Esophagus squamous epithelium (tissue), 5 donors: ENCODE measurements around the gene MICAL3. TPM values are rescaled to one million over a fixed set of nuclear protein-coding genes. Genes with fewer than 3 reads are reported as not detected.

Experiments used
- DNase-seq: peaks from one replicate; lab custom pipeline; 2025; lab: John Stamatoyannopoulos, UW
- H3K27ac ChIP-seq, 4 donors: fragments of 200-600 bp; sonication (generic); one replicate each; pipeline ENCODE4 v1.5.1; 2016 to 2019; ENCODE audit warnings: mild to moderate bottlenecking in 1 of 4
- H3K27me3 ChIP-seq, 4 donors: fragments of 200-600 bp; sonication (generic); 1 replicate in 3 of 4; 2 replicates in 1 of 4; pipeline versions ENCODE4 v1.5.1 to v1.6.0; 2017 to 2021; ENCODE audit warnings: antibody characterized with exemption in 1 of 4
- H3K36me3 ChIP-seq, 3 donors: fragments of 200-600 bp; sonication (generic); one replicate each; pipeline ENCODE4 v1.5.1; 2016 to 2019
- H3K4me1 ChIP-seq, 3 donors: fragments of 200-600 bp; sonication (generic); one replicate each; pipeline ENCODE4 v1.5.1; 2017 to 2019
- H3K4me3 ChIP-seq, 4 donors: fragments of 200-600 bp; sonication (generic); 1 replicate in 3 of 4; 2 replicates in 1 of 4; pipeline ENCODE4 v1.5.1; 2016 to 2019; ENCODE audit warnings: mild to moderate bottlenecking in 2 of 4, moderate library complexity in 1 of 4
- H3K9me3 ChIP-seq, 3 donors: fragments of 200-600 bp; sonication (generic); one replicate each; pipeline ENCODE4 v1.5.1; 2016 to 2019
- CTCF ChIP-seq, 6 experiments: fragments of 450-650 bp in 4 of 6; fragments of 200-600 bp in 2 of 6; sonication (generic) in 2 of 6; IDR thresholded peaks; one replicate each; pipeline ENCODE4 v1.5.1; 2016 to 2019; ENCODE audit warnings: antibody characterized with exemption in 6 of 6, mild to moderate bottlenecking in 4 of 6, moderate library complexity in 4 of 6
- POLR2A ChIP-seq, 4 donors: fragments of 450-650 bp; IDR thresholded peaks; one replicate each; pipeline ENCODE4 v1.6.1; 2017; ENCODE audit warnings: antibody characterized with exemption in 4 of 4, mild to moderate bottlenecking in 4 of 4, moderate library complexity in 3 of 4
- WGBS, 2 donors: methylation state at CpG; one replicate each; pipeline ENCODE4 v1.1.5; 2018; 5-methylcytosine and 5-hydroxymethylcytosine counted together
- intact Hi-C: fragments of 100-400 bp; cut with DNase I; formaldehyde crosslinking; loops from one replicate; pipeline ENCODE4 v1.15.0; 2022
- total RNA-seq, 4 donors: library from RNA; depleted of rRNA; stranded (reverse); fragments of >200 nt; gene quantifications; one replicate each; pipeline ENCODE4 v1.1.0, GENCODE V29; 2016
- donor health status: DM: yes; HTN: yes; CAD: no.

Gene MICAL3
- total RNA-seq, 4 donors from 2014 or later: 11.2 to 30.9 (median 15.9) TPM

GRCh38 chr22:17846326-17846992 lies 177.9 kb downstream of the MICAL3 start:
- DNase-seq: no peak
- H3K27ac ChIP-seq: peak overlapping the region; percentile 71 to 89 (median 82)
- peaks cover 20 to 50% (median 40%) of the 10 kb centered on the region in 3 donors for H3K4me1 ChIP-seq
- 41 to 52% methylated on average over 2 to 10 of the region's 13 CpGs for WGBS, 2 donors
- H3K9me3 ChIP-seq: no peaks in the 10 kb centered on the region
- intact Hi-C loops: no loop called here
- no peak overlapping the region for H3K4me3 ChIP-seq
- TF ChIP-seq CTCF (IDR thresholded peaks at IDR 0.05) (no peak), POLR2A (IDR thresholded peaks at IDR 0.05) (peak in 1 of 4 donors; percentile 8)
- H3K36me3 ChIP-seq: peaks cover 0 to 5% (median 3%) of the 10 kb centered on the region in 3 donors
- no peaks in the 10 kb centered on the region for H3K27me3 ChIP-seq

- TF ChIP-seq POLR2A (IDR thresholded peaks at IDR 0.05) (no peak), CTCF (IDR thresholded peaks at IDR 0.05) (no peak)
- intact Hi-C loops: no loop called here
- peaks cover 0 to 11% (median 3%) of the 10 kb centered on the region in 3 donors for H3K36me3 ChIP-seq
- peak overlapping the region; percentile 71 to 89 (median 82) for H3K27ac ChIP-seq
- WGBS, 2 donors: 13 to 31% methylated on average over 2 to 3 of the region's 3 CpGs
- H3K4me1 ChIP-seq: peaks cover 20 to 56% (median 40%) of the 10 kb centered on the region in 3 donors
- no peaks in the 10 kb centered on the region for H3K9me3 ChIP-seq
- H3K27me3 ChIP-seq: no peaks in the 10 kb centered on the region
- DNase-seq: no peak
- no peak overlapping the region for H3K4me3 ChIP-seq
Measured at GRCh38 chr22:17845790-17846189, 178.6 kb downstream of the MICAL3 start.

- Histone ChIP-seq H3K36me3 (peaks cover 0 to 16% (median 3%) of the 10 kb centered on the region in 3 donors), H3K4me1 (peaks cover 20 to 57% (median 40%) of the 10 kb centered on the region in 3 donors), H3K4me3 (no peak overlapping the region), H3K27ac (peak overlapping the region; percentile 71 to 89 (median 82)), H3K9me3 (no peaks in the 10 kb centered on the region), H3K27me3 (no peaks in the 10 kb centered on the region)
- TF ChIP-seq POLR2A (IDR thresholded peaks at IDR 0.05): no peak
- no peak for TF ChIP-seq CTCF (IDR thresholded peaks at IDR 0.05)
- intact Hi-C loops: no loop called here
- DNase-seq: no peak
- 41 to 49% methylated on average over 8 of the region's 8 CpGs for WGBS, 2 donors
Measured at GRCh38 chr22:17845327-17845726, 179.0 kb downstream of the MICAL3 start.

GRCh38 chr22:17844150-17844549 lies 180.2 kb downstream of the MICAL3 start:
- H3K27me3 ChIP-seq: no peaks in the 10 kb centered on the region
- intact Hi-C loops: no loop called here
- TF ChIP-seq POLR2A (IDR thresholded peaks at IDR 0.05): no peak
- H3K4me1 ChIP-seq: peaks cover 20 to 57% (median 40%) of the 10 kb centered on the region in 3 donors
- WGBS, 2 donors: 67 to 76% methylated on average over 3 to 4 of the region's 5 CpGs
- H3K36me3 ChIP-seq: peaks cover 0 to 28% (median 3%) of the 10 kb centered on the region in 3 donors
- H3K4me3 ChIP-seq: no peak overlapping the region
- H3K9me3 ChIP-seq: no peaks in the 10 kb centered on the region
- H3K27ac ChIP-seq: peak overlapping the region in 3 of 4 donors; percentile 25 to 89 (median 80)
- DNase-seq: no peak

GRCh38 chr22:17842386-17842785 lies 182.0 kb downstream of the MICAL3 start:
- Histone ChIP-seq H3K27ac (peak overlapping the region; percentile 10 to 57 (median 46)), H3K27me3 (no peaks in the 10 kb centered on the region), H3K36me3 (peaks cover 0 to 43% (median 3%) of the 10 kb centered on the region in 3 donors), H3K4me3 (peak overlapping the region in 2 of 4 donors; percentile 18 to 45), H3K9me3 (no peaks in the 10 kb centered on the region), H3K4me1 (peaks cover 20 to 57% (median 47%) of the 10 kb centered on the region in 3 donors)
- 72 to 80% methylated on average over 1 to 14 of the region's 20 CpGs for WGBS, 2 donors
- intact Hi-C loops: no loop called here
- no peak for TF ChIP-seq CTCF (IDR thresholded peaks at IDR 0.05)
- no peak for TF ChIP-seq POLR2A (IDR thresholded peaks at IDR 0.05)
- DNase-seq: no peak
